Natural killer cell (primary cell): ENCODE data around the gene TAB2. TPM values are rescaled to one million over a fixed set of nuclear protein-coding genes. Genes with fewer than 3 reads are reported as not detected.

Experiments
- ATAC-seq, 3 donors: fragments of 150-1000 bp in 2 of 3; fragments of 200-7000 bp in 1 of 3; cut with Tn5 transposase; 1 replicate in 1 of 3; 2 replicates in 2 of 3; pipeline ENCODE4 v1.10.0; 2021; ENCODE audit warnings: mild to moderate bottlenecking in 2 of 3, moderate library complexity in 2 of 3
- DNase-seq, 2 donors: peaks; one replicate each; pipeline versions ENCODE4 v3.0.0 to v3.0.0-alpha.2; 2013 to 2021; ENCODE audit warnings: mixed read lengths in 1 of 2
- H3K27ac ChIP-seq: one replicate; pipeline ENCODE4 v1.5.1; 2013; ENCODE audit warnings: mild to moderate bottlenecking, low read length
- H3K27me3 ChIP-seq: one replicate; pipeline ENCODE4 v1.6.1; 2013; ENCODE audit warnings: low read length; ENCODE audit not compliant: control insufficient read depth, insufficient read depth
- H3K36me3 ChIP-seq: one replicate; pipeline ENCODE4 v1.6.1; 2013; ENCODE audit warnings: low read length; ENCODE audit not compliant: control insufficient read depth, insufficient read depth
- H3K4me1 ChIP-seq: one replicate; pipeline ENCODE4 v1.6.1; 2013; ENCODE audit warnings: low read length; ENCODE audit not compliant: control insufficient read depth, insufficient read depth
- H3K4me3 ChIP-seq: one replicate; pipeline ENCODE4 v1.5.1; 2013; ENCODE audit warnings: low read length
- H3K9me3 ChIP-seq: one replicate; pipeline ENCODE4 v1.6.1; 2013; ENCODE audit warnings: low read length; ENCODE audit not compliant: control insufficient read depth, insufficient read depth
- H3K27ac Mint-ChIP-seq, 2 donors: one replicate each; pipeline ENCODE4 v1.8.0; 2022; ENCODE audit warnings: mild to moderate bottlenecking in 2 of 2, mixed read lengths in 2 of 2, moderate library complexity in 1 of 2
- H3K27me3 Mint-ChIP-seq, 2 donors: one replicate each; pipeline ENCODE4 v1.8.0; 2022; ENCODE audit warnings: low read depth in 2 of 2, mixed read lengths in 2 of 2
- H3K36me3 Mint-ChIP-seq: one replicate; pipeline ENCODE4 v1.8.0; 2022; ENCODE audit warnings: mixed read lengths
- H3K4me1 Mint-ChIP-seq, 2 donors: one replicate each; pipeline ENCODE4 v1.8.0; 2022; ENCODE audit warnings: mixed read lengths in 2 of 2
- H3K4me3 Mint-ChIP-seq: one replicate; pipeline ENCODE4 v1.8.0; 2022; ENCODE audit warnings: mild to moderate bottlenecking, moderate library complexity, mixed read lengths
- H3K9me3 Mint-ChIP-seq, 2 donors: one replicate each; pipeline ENCODE4 v1.8.0; 2022; ENCODE audit warnings: mixed read lengths in 2 of 2
- CTCF ChIP-seq: fragments of 200-600 bp; IDR thresholded peaks from one replicate; pipeline ENCODE4 v1.8.0; 2022; ENCODE audit warnings: antibody characterized with exemption
- WGBS: methylation state at CpG from one replicate; pipeline ENCODE4 v1.1.7; 2013; ENCODE audit warnings: missing lambda C conversion rate; ENCODE audit not compliant: insufficient coverage; 5-methylcytosine and 5-hydroxymethylcytosine counted together
- intact Hi-C: fragments of 100-400 bp; cut with micrococcal nuclease; formaldehyde crosslinking; loops from one replicate; pipeline ENCODE4 v1.14.2; 2022
- total RNA-seq, 4 donors: library from RNA; stranded (reverse); fragments of 120-200 nt in 1 of 4; gene quantifications; one replicate each; pipeline versions ENCODE4 v1.2.3 to v1.2.4, GENCODE V29; 2013 to 2022

TAB2 gene
- total RNA-seq, 3 donors from 2014 or later (not counting 1 experiment from before 2014, with no cell fraction given), result 65.7 to 74.9 (median 68.9) TPM

GRCh38 chr6:149428606-149429005, 111.1 kb downstream of the TAB2 start:
- Histone ChIP-seq H3K27ac (no peak overlapping the region), H3K27me3 (no peaks in the 10 kb centered on the region), H3K4me1 (peaks cover 4% of the 10 kb centered on the region), H3K36me3 (no peaks in the 10 kb centered on the region), H3K4me3 (no peak overlapping the region), H3K9me3 (no peaks in the 10 kb centered on the region)
- no peak for ATAC-seq
- intact Hi-C loops, result no loop called here
- WGBS, result 86% methylated on average over 4 of the region's 4 CpGs
- H3K4me1 Mint-ChIP-seq, result peaks cover 0 to 5% of the 10 kb centered on the region in 2 donors
- no peak for DNase-seq
- TF ChIP-seq CTCF, result no peak
- H3K27me3 Mint-ChIP-seq, result peaks cover 0 to 2% of the 10 kb centered on the region in 2 donors
- no peak overlapping the region for H3K27ac Mint-ChIP-seq
- no peaks in the 10 kb centered on the region for H3K9me3 Mint-ChIP-seq
- no peak overlapping the region for H3K4me3 Mint-ChIP-seq
- H3K36me3 Mint-ChIP-seq, result no peaks in the 10 kb centered on the region

- Mint-ChIP-seq H3K4me3 (no peak overlapping the region), H3K4me1 (peaks cover 0 to 5% of the 10 kb centered on the region in 2 donors), H3K9me3 (no peaks in the 10 kb centered on the region), H3K27ac (no peak overlapping the region), H3K27me3 (peaks cover 0 to 2% of the 10 kb centered on the region in 2 donors), H3K36me3 (no peaks in the 10 kb centered on the region)
- no peak for TF ChIP-seq CTCF
- no peaks in the 10 kb centered on the region for H3K36me3 ChIP-seq
- no peaks in the 10 kb centered on the region for H3K9me3 ChIP-seq
- ATAC-seq, result no peak
- no peak overlapping the region for H3K27ac ChIP-seq
- no peak for DNase-seq
- intact Hi-C loops, result loop anchor here (5.0 kb wide), 1 partner anchor 867 kb away; no protein-coding TSS in a partner anchor
- H3K27me3 ChIP-seq, result no peaks in the 10 kb centered on the region
- 95% methylated on average over 26 of the region's 26 CpGs for WGBS
- peaks cover 4% of the 10 kb centered on the region for H3K4me1 ChIP-seq
- H3K4me3 ChIP-seq, result no peak overlapping the region
Measured at GRCh38 chr6:149429427-149430360, 112.2 kb downstream of the TAB2 start.

GRCh38 chr6:149431905-149432775, 114.6 kb downstream of the TAB2 start:
- Histone ChIP-seq H3K4me1 (peaks cover 4% of the 10 kb centered on the region), H3K27ac (no peak overlapping the region), H3K27me3 (no peaks in the 10 kb centered on the region), H3K9me3 (no peaks in the 10 kb centered on the region), H3K4me3 (no peak overlapping the region), H3K36me3 (no peaks in the 10 kb centered on the region)
- H3K9me3 Mint-ChIP-seq, result no peaks in the 10 kb centered on the region
- peak; percentile 82 to 92 for DNase-seq
- no peak overlapping the region for H3K27ac Mint-ChIP-seq
- H3K27me3 Mint-ChIP-seq, result no peaks in the 10 kb centered on the region
- peaks cover 0 to 7% of the 10 kb centered on the region in 2 donors for H3K4me1 Mint-ChIP-seq
- no peak overlapping the region for H3K4me3 Mint-ChIP-seq
- peak; percentile 83 to 98 (median 95) for ATAC-seq
- no peaks in the 10 kb centered on the region for H3K36me3 Mint-ChIP-seq
- intact Hi-C loops, result loop anchor here (1.0 to 5.0 kb wide), 4 partner anchors 241 to 870 kb away; no protein-coding TSS in a partner anchor
- 28% methylated on average over 16 of the region's 19 CpGs for WGBS
- TF ChIP-seq CTCF, result peak; percentile 95
